B cell (primary cell): ENCODE measurements around the gene WDR86. TPM values are rescaled to one million over a fixed set of nuclear protein-coding genes. Genes with fewer than 3 reads are reported as not detected.

ENCODE experiments used
- ATAC-seq: fragments of 200-7000 bp; cut with Tn5 transposase; one replicate; pipeline ENCODE4 v1.10.0; 2021; ENCODE audit warnings: low read depth, mild to moderate bottlenecking, moderate number of reproducible peaks, moderate library complexity
- CTCF ChIA-PET: fragments of 350-600 bp; sonication (Branson Sonifier 250); formaldehyde crosslinking; loops from one replicate; lab custom pipeline; 2021; ENCODE audit warnings: antibody characterized with exemption, inconsistent platforms; lab: Charles Lee
- POLR2A ChIA-PET: fragments of 350-600 bp; sonication (Branson Sonifier 250); formaldehyde crosslinking; loops from one replicate; lab custom pipeline; 2021; ENCODE audit warnings: antibody characterized with exemption; lab: Charles Lee
- DNase-seq: peaks from one replicate; pipeline ENCODE4 v3.0.0; 2013
- H2AFZ ChIP-seq: 2 replicates; pipeline ENCODE4 v1.6.1; 2012; ENCODE audit warnings: mild to moderate bottlenecking, low read depth, low read length; ENCODE audit not compliant: insufficient read depth, poor library complexity, severe bottlenecking
- H3K27ac ChIP-seq, 2 donors: 1 replicate in 1 of 2; 2 replicates in 1 of 2; pipeline ENCODE4 v1.5.1; 2012 to 2013; ENCODE audit warnings: low read length in 2 of 2, mild to moderate bottlenecking in 2 of 2, moderate library complexity in 1 of 2
- H3K27me3 ChIP-seq, 4 experiments: fragments of 200-600 bp in 1 of 4; sonication (generic) in 1 of 4; replicated peaks in 1 of 4; 1 replicate in 2 of 4; 2 replicates in 2 of 4; pipeline versions ENCODE4 v1.6.1 to v1.7.0; 2013 to 2016; ENCODE audit warnings: low read length in 3 of 4, mild to moderate bottlenecking in 2 of 4, mixed read lengths in 1 of 4, moderate library complexity in 1 of 4; ENCODE audit not compliant: insufficient read depth in 4 of 4, control insufficient read depth in 3 of 4; ENCODE audit errors: control extremely low read depth in 1 of 4
- H3K36me3 ChIP-seq, 2 experiments: replicated peaks in 1 of 2; 1 replicate in 1 of 2; 2 replicates in 1 of 2; pipeline versions ENCODE4 v1.6.1 to v1.7.1; 2013; ENCODE audit warnings: low read length in 1 of 2; ENCODE audit not compliant: insufficient read depth in 2 of 2, control insufficient read depth in 1 of 2; ENCODE audit errors: control extremely low read depth in 1 of 2, extremely low read depth in 1 of 2
- H3K4me1 ChIP-seq, 2 donors: fragments of 200-600 bp in 1 of 2; sonication (generic) in 1 of 2; 1 replicate in 1 of 2; 2 replicates in 1 of 2; pipeline versions ENCODE4 v1.5.1 to v1.6.1; 2013 to 2017; ENCODE audit warnings: low read length in 2 of 2; ENCODE audit not compliant: control insufficient read depth in 2 of 2, insufficient read depth in 2 of 2
- H3K4me2 ChIP-seq: replicated peaks from 2 replicates; pipeline ENCODE3; 2012; ENCODE audit warnings: mild to moderate bottlenecking, low read depth, low read length; ENCODE audit not compliant: poor library complexity, severe bottlenecking
- H3K4me3 ChIP-seq, 5 experiments: fragments of 200-600 bp in 1 of 5; sonication (generic) in 1 of 5; 1 replicate in 3 of 5; 2 replicates in 2 of 5; pipeline versions ENCODE4 v1.5.1 to v1.7.0; 2011 to 2016; ENCODE audit warnings: low read length in 4 of 5, mild to moderate bottlenecking in 4 of 5, low read depth in 2 of 5, control low read depth in 1 of 5, moderate library complexity in 1 of 5; ENCODE audit not compliant: insufficient read depth in 1 of 5; ENCODE audit errors: control extremely low read depth in 1 of 5, extremely low read depth in 1 of 5
- H3K79me2 ChIP-seq: fragments of 200-600 bp; sonication (generic); one replicate; pipeline ENCODE4 v1.6.0; 2016; ENCODE audit warnings: low read length; ENCODE audit not compliant: control insufficient read depth, insufficient read depth
- H3K9ac ChIP-seq: fragments of 200-600 bp; sonication (generic); 2 replicates; pipeline ENCODE4 v1.6.1; 2017; ENCODE audit warnings: mild to moderate bottlenecking, low read length, moderate library complexity
- H3K9me3 ChIP-seq, 3 donors: one replicate each; pipeline versions ENCODE4 v1.6.1 to v1.7.1; 2013; ENCODE audit warnings: low read length in 2 of 3; ENCODE audit not compliant: control insufficient read depth in 2 of 3, insufficient read depth in 1 of 3; ENCODE audit errors: control extremely low read depth in 1 of 3
- H4K20me1 ChIP-seq: 2 replicates; pipeline ENCODE4 v1.6.0; 2012; ENCODE audit warnings: mild to moderate bottlenecking, low read length; ENCODE audit not compliant: insufficient read depth, control insufficient read depth, poor library complexity, severe bottlenecking
- H3K27ac Mint-ChIP-seq: one replicate; pipeline ENCODE4 v1.8.0; 2021; ENCODE audit warnings: mixed read lengths
- H3K27me3 Mint-ChIP-seq: one replicate; pipeline ENCODE4 v1.8.0; 2021; ENCODE audit warnings: mixed read lengths
- H3K4me1 Mint-ChIP-seq: one replicate; pipeline ENCODE4 v1.8.0; 2021; ENCODE audit warnings: mixed read lengths
- H3K4me3 Mint-ChIP-seq: one replicate; pipeline ENCODE4 v1.8.0; 2021; ENCODE audit warnings: mixed read lengths
- H3K9me3 Mint-ChIP-seq: one replicate; pipeline ENCODE4 v1.8.0; 2022; ENCODE audit warnings: mixed read lengths; ENCODE audit not compliant: insufficient read depth
- CTCF ChIP-seq: fragments of 200-600 bp; IDR thresholded peaks from one replicate; pipeline ENCODE4 v1.8.0; 2022; ENCODE audit warnings: antibody characterized with exemption, mild to moderate bottlenecking
- EZH2 ChIP-seq: IDR thresholded peaks from 2 replicates; pipeline ENCODE4 v1.6.1; 2012; ENCODE audit warnings: borderline replicate concordance, low read depth, mild to moderate bottlenecking, moderate library complexity, low read length; ENCODE audit not compliant: insufficient read depth, poor library complexity, severe bottlenecking
- WGBS: methylation state at CpG from one replicate; pipeline ENCODE4 v1.1.5; 2013; ENCODE audit warnings: missing lambda C conversion rate; ENCODE audit not compliant: insufficient coverage; 5-methylcytosine and 5-hydroxymethylcytosine counted together
- intact Hi-C: fragments of 100-400 bp; cut with micrococcal nuclease; formaldehyde crosslinking; loops from one replicate; pipeline ENCODE4 v1.10.0; 2022
- polyA plus RNA-seq: library from polyadenylated mRNA; depleted of rRNA; stranded (reverse); fragments of >200 nt; gene quantifications from 2 replicates; pipeline ENCODE4 v1.2.3, GENCODE V29; 2012
- total RNA-seq, 2 donors: library from RNA; stranded (reverse); fragments of 120-200 nt in 1 of 2; gene quantifications; 1 replicate in 1 of 2; 2 replicates in 1 of 2; pipeline versions ENCODE4 v1.2.3 to v1.2.4, GENCODE V29; 2013 to 2022

Gene WDR86
- total and polyA plus RNA-seq, 2 donors (not counting 1 experiment from before 2014, with no cell fraction given), result 1.4 to 1.5 TPM

GRCh38 chr7:151423936-151424335 lies 14.1 kb upstream of the WDR86 start:
- ChIA-PET CTCF (no interaction called here), POLR2A (no interaction called here)
- Histone ChIP-seq H3K4me2 (no peak overlapping the region), H2AFZ (no peak overlapping the region), H3K36me3 (no peaks in the 10 kb centered on the region), H3K79me2 (no peaks in the 10 kb centered on the region), H3K9ac (no peak overlapping the region), H3K4me3 (no peak overlapping the region), H3K27ac (no peak overlapping the region), H4K20me1 (no peaks in the 10 kb centered on the region), H3K27me3 (peaks cover 0 to 5% (median 0%) of the 10 kb centered on the region in 4 experiments), H3K9me3 (peaks cover 2 to 23% (median 17%) of the 10 kb centered on the region in 3 donors), H3K4me1 (no peaks in the 10 kb centered on the region)
- no peak overlapping the region for H3K4me3 Mint-ChIP-seq
- ATAC-seq, result no peak
- intact Hi-C loops, result no loop called here
- peaks cover 2% of the 10 kb centered on the region for H3K4me1 Mint-ChIP-seq
- peaks cover 41% of the 10 kb centered on the region for H3K27me3 Mint-ChIP-seq
- 83% methylated on average over 2 of the region's 5 CpGs for WGBS
- no peak overlapping the region for H3K27ac Mint-ChIP-seq
- peaks cover 5% of the 10 kb centered on the region for H3K9me3 Mint-ChIP-seq
- no peak for DNase-seq
- no peak for TF ChIP-seq EZH2
- no peak for TF ChIP-seq CTCF

DNA sequence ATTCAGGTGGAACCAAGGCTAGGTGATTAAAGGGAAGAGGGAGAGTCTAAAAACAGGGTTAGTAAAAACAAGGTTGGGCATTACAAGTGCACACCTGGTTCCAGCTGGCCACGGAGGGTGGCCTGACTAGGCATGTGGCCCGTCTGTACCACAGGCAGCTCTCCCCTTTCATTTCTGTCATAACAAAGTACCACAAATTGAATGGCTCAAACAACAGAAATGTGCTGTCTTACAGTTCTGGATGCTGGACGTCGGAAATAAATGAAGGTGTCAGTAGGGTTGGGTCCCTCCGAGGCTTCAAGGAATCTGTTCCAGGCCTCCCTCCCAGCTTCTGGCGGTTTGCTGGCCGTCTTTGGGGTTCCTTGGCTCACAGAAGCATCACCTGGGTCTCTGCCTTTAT lies 13.4 kb upstream of the WDR86 start:
- Mint-ChIP-seq H3K27ac (no peak overlapping the region), H3K27me3 (peaks cover 41% of the 10 kb centered on the region), H3K4me3 (no peak overlapping the region), H3K9me3 (peaks cover 8% of the 10 kb centered on the region), H3K4me1 (no peaks in the 10 kb centered on the region)
- 82% methylated on average over 7 of the region's 7 CpGs for WGBS
- H3K4me2 ChIP-seq, result no peak overlapping the region
- peaks cover 0 to 5% (median 0%) of the 10 kb centered on the region in 4 experiments for H3K27me3 ChIP-seq
- intact Hi-C loops, result no loop called here
- no peaks in the 10 kb centered on the region for H3K79me2 ChIP-seq
- no peaks in the 10 kb centered on the region for H4K20me1 ChIP-seq
- ChIA-PET CTCF (no interaction called here), POLR2A (no interaction called here)
- TF ChIP-seq CTCF (no peak), EZH2 (no peak)
- H3K4me1 ChIP-seq, result no peaks in the 10 kb centered on the region
- H2AFZ ChIP-seq, result no peak overlapping the region
- H3K27ac ChIP-seq, result no peak overlapping the region
- no peaks in the 10 kb centered on the region for H3K36me3 ChIP-seq
- no peak for ATAC-seq
- no peak overlapping the region for H3K4me3 ChIP-seq
- H3K9ac ChIP-seq, result no peak overlapping the region
- peaks cover 2 to 26% (median 17%) of the 10 kb centered on the region in 3 donors for H3K9me3 ChIP-seq
- DNase-seq, result no peak
